ENCODE data around the gene HDLBP. TPM values are rescaled to one million over a fixed set of nuclear protein-coding genes. Genes with fewer than 3 reads are reported as not detected.
"Not testable (repeated sequence)": the region's sequence is repeated elsewhere in the genome, so short reads cannot be mapped to it uniquely, and the experiment has no call there.

Gene HDLBP
- total and polyA plus RNA-seq, 5 donors = 265 to 394 (median 373) TPM

DNA sequence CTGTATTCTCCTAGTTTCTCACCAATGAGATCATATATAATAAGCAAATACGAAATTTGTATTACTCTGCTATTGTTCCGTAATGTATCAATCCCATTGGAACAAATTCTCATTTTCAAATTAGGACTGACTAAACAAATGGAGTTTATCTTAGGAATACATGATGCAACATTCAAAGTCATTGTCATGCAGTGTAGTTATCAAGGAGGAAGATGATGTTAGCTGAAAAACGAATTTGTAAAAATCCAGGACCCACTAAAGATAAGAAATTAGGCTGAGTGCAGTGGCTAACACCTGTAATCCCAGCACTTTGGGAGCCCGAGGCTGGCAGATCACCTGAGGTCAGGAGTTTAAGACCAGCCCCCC, 15.1 kb upstream of the HDLBP start:
- Histone ChIP-seq H3K4me3 (ENCODE audit: low read length) (no peak overlapping the region), H3K27ac (ENCODE audit: low read length) (no peak overlapping the region), H3K9me3 (ENCODE audit: control insufficient read depth, low read length) (no peaks in the 10 kb centered on the region), H3K27me3 (ENCODE audit: control insufficient read depth, insufficient read depth) (no peaks in the 10 kb centered on the region), H3K4me1 (ENCODE audit: control insufficient read depth, insufficient read depth, low read length) (no peaks in the 10 kb centered on the region)
- intact Hi-C loops (cut with DNase I) = loop anchor here in 1 of 4 donors (10.0 kb wide), 1 partner anchor 106 kb away; no protein-coding TSS in a partner anchor
- 83% methylated on average over 4 of the region's 4 CpGs for WGBS
- no peak for DNase-seq
- ATAC-seq = no peak

DNA sequence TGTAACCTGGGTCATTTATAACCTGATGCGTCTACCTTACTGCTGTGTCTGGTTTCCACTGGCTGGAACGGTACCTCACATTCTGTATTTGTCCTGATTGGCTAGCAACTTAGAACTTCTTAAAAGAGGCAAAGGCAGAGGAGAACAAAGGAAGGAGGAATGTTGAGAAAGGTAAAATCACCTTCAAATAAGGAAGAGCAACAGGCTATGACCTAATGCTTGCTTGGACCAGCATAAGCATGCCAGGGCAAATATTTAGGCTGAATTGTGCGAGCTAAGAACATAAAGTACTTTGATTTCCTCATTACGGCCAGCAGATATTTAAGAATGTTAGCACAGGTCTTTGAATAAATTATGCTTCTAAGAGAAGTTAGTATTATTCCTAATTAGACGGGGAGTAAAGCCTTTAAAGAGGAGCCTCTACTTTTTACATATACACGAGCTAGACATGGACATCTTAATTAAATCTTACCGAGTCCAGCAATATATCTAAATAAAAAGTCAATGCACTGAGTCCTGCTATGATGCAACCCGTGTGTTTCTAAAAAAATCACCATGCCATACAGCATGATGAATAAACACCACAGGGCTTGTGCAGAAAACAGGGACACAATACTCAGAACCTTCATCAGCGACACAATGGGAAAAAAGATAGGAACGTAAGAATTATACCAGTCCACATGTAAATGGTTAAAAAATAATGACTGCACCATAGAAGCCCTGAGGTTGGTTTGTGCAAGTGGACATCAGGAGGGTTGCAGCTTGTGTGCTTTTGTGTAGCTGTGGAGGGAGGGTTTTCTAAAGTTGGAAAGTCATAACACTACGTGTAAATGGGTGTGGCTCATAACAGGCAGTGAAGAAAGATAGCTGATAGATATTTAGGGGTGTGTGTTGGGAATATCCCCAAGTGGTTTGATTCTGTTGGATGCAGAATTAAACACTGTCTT, 14.5 kb upstream of the HDLBP start:
- H3K4me1 ChIP-seq (ENCODE audit: control insufficient read depth, insufficient read depth, low read length) = no peaks in the 10 kb centered on the region
- no peak overlapping the region for H3K4me3 ChIP-seq (ENCODE audit: low read length)
- no peak for DNase-seq
- WGBS = 92% methylated on average over 11 of the region's 11 CpGs
- H3K27me3 ChIP-seq (ENCODE audit: control insufficient read depth, insufficient read depth) = no peaks in the 10 kb centered on the region
- H3K27ac ChIP-seq (ENCODE audit: low read length) = no peak overlapping the region
- intact Hi-C loops (cut with DNase I) = loop anchor here in 2 of 4 donors (10.0 kb wide), 2 partner anchors 65 to 105 kb away; no protein-coding TSS in a partner anchor
- no peaks in the 10 kb centered on the region for H3K9me3 ChIP-seq (ENCODE audit: control insufficient read depth, low read length)
- ATAC-seq = no peak

DNA sequence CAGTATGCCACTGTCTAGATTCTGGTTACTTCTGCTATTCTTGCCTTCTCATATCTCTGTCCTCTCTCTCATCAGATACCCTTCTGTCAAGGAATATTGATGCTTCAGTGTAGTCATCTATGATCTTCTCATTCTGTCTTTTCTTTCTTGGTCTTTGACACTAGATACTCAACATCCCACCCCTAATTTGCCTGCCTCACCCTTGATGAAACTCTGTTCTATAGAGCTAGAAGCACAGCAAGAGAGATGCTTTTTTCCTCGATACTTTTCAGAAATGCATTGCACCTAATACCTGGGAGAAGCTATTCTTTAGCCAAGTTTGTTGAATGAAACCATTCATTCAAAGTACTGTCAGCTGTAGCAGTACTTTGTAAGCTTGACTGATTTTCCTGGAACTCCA, 9.8 kb upstream of the HDLBP start:
- WGBS = 97% methylated on average over 1 of the region's 1 CpG

GRCh38 chr2:241324775-241325174, 9.3 kb upstream of the HDLBP start:
- Histone ChIP-seq H3K9me3 (ENCODE audit: control insufficient read depth, low read length) (no peaks in the 10 kb centered on the region), H3K27ac (ENCODE audit: low read length) (no peak overlapping the region), H3K27me3 (ENCODE audit: control insufficient read depth, insufficient read depth) (no peaks in the 10 kb centered on the region), H3K4me3 (ENCODE audit: low read length) (no peak overlapping the region), H3K4me1 (ENCODE audit: control insufficient read depth, insufficient read depth, low read length) (peaks cover 5% of the 10 kb centered on the region)
- DNase-seq (no peak), ATAC-seq (no peak)
- intact Hi-C loops (cut with DNase I) = loop anchor here in 1 of 4 donors (10.0 kb wide), 1 partner anchor 60 kb away; no protein-coding TSS in a partner anchor

More for the DNA sequence above, 9.8 kb upstream of the HDLBP start:
- Histone ChIP-seq H3K27me3 (ENCODE audit: control insufficient read depth, insufficient read depth) (no peaks in the 10 kb centered on the region), H3K27ac (ENCODE audit: low read length) (no peak overlapping the region), H3K4me1 (ENCODE audit: control insufficient read depth, insufficient read depth, low read length) (peaks cover 5% of the 10 kb centered on the region), H3K9me3 (ENCODE audit: control insufficient read depth, low read length) (no peaks in the 10 kb centered on the region), H3K4me3 (ENCODE audit: low read length) (no peak overlapping the region)
- no peak for DNase-seq
- ATAC-seq = no peak
- intact Hi-C loops (cut with DNase I) = loop anchor here in 1 of 4 donors (10.0 kb wide), 1 partner anchor 60 kb away; no protein-coding TSS in a partner anchor

- 63% methylated on average over 5 of the region's 5 CpGs for WGBS
- DNase-seq (no peak), ATAC-seq (no peak)
Measured at GRCh38 chr2:241323778-241324177, 8.3 kb upstream of the HDLBP start.

DNA sequence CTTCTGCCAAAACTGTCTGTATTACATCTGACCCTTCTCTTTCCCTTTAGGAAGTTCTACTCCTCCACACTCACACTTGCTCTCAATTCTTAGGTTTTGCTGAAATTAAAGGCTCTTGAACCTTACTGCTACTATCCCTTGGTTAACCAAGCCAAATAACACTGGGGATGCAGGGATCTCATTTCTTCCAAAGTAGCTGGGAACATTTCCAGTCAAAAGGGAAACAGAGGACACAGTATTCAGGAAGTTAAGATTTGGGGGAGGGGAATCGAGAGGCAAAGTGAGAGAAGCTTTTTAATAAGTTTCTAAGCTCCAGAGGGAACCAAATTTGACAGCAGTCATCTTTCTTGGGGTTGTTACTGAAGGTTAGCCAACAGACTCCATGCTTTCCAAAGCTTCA, 6.4 kb upstream of the HDLBP start:
- WGBS = 34% methylated on average over 1 of the region's 1 CpG
- Histone ChIP-seq H3K4me3 (ENCODE audit: low read length) (no peak overlapping the region), H3K27me3 (ENCODE audit: control insufficient read depth, insufficient read depth) (no peaks in the 10 kb centered on the region), H3K27ac (ENCODE audit: low read length) (no peak overlapping the region), H3K9me3 (ENCODE audit: control insufficient read depth, low read length) (no peaks in the 10 kb centered on the region), H3K4me1 (ENCODE audit: control insufficient read depth, insufficient read depth, low read length) (peaks cover 5% of the 10 kb centered on the region)
- ATAC-seq (no peak), DNase-seq (no peak)
- intact Hi-C loops (cut with DNase I) = loop anchor here in 1 of 4 donors (10.0 kb wide), 1 partner anchor 57 kb away; no protein-coding TSS in a partner anchor

More at GRCh38 chr2:241323778-241324177, 8.3 kb upstream of the HDLBP start:
- intact Hi-C loops (cut with DNase I) = loop anchor here in 1 of 4 donors (10.0 kb wide), 1 partner anchor 59 kb away; no protein-coding TSS in a partner anchor
- H3K4me3 ChIP-seq (ENCODE audit: low read length) = no peak overlapping the region
- peaks cover 5% of the 10 kb centered on the region for H3K4me1 ChIP-seq (ENCODE audit: control insufficient read depth, insufficient read depth, low read length)
- no peaks in the 10 kb centered on the region for H3K27me3 ChIP-seq (ENCODE audit: control insufficient read depth, insufficient read depth)
- H3K27ac ChIP-seq (ENCODE audit: low read length) = no peak overlapping the region
- H3K9me3 ChIP-seq (ENCODE audit: control insufficient read depth, low read length) = no peaks in the 10 kb centered on the region

- DNase-seq (no peak), ATAC-seq (no peak)
- H3K4me1 ChIP-seq (ENCODE audit: control insufficient read depth, insufficient read depth, low read length) = peaks cover 5% of the 10 kb centered on the region
- H3K27me3 ChIP-seq (ENCODE audit: control insufficient read depth, insufficient read depth) = no peaks in the 10 kb centered on the region
- no peak overlapping the region for H3K27ac ChIP-seq (ENCODE audit: low read length)
- H3K9me3 ChIP-seq (ENCODE audit: control insufficient read depth, low read length) = no peaks in the 10 kb centered on the region
- 47% methylated on average over 1 of the region's 1 CpG for WGBS
- no peak overlapping the region for H3K4me3 ChIP-seq (ENCODE audit: low read length)
- intact Hi-C loops (cut with DNase I) = loop anchor here in 1 of 4 donors (10.0 kb wide), 1 partner anchor 56 kb away; no protein-coding TSS in a partner anchor
Measured at GRCh38 chr2:241321033-241321432, 5.6 kb upstream of the HDLBP start.

DNA sequence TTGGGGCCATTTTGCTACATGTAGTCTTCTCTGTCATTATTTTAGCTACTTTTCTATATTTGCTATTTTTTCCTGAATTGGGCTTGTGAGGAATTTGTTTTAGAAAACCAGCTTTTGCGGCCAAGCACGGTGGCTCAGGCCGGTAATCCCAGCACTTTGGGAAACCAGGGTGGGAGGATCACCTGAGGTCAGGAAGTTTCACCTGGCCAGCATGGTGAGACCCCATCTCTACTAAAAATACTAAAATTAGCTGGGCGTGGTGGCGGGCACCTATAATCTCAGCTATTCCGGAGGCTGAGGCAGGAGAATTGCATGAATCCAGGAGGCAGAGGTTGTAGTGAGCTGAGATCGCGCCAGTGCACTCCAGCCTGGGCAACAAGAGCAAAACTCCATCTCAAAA, 4.9 kb upstream of the HDLBP start:
- intact Hi-C loops (cut with DNase I) = loop anchor here in 1 of 4 donors (10.0 kb wide), 1 partner anchor 56 kb away; no protein-coding TSS in a partner anchor
- WGBS = 92% methylated on average over 8 of the region's 8 CpGs
- H3K9me3 ChIP-seq (ENCODE audit: control insufficient read depth, low read length) = no peaks in the 10 kb centered on the region
- peaks cover 5% of the 10 kb centered on the region for H3K4me1 ChIP-seq (ENCODE audit: control insufficient read depth, insufficient read depth, low read length)
- H3K27me3 ChIP-seq (ENCODE audit: control insufficient read depth, insufficient read depth) = no peaks in the 10 kb centered on the region
- DNase-seq (peak in 1 of 3 donors; percentile 31), ATAC-seq (no peak)
- H3K4me3 ChIP-seq (ENCODE audit: low read length) = no peak overlapping the region
- no peak overlapping the region for H3K27ac ChIP-seq (ENCODE audit: low read length)

DNA sequence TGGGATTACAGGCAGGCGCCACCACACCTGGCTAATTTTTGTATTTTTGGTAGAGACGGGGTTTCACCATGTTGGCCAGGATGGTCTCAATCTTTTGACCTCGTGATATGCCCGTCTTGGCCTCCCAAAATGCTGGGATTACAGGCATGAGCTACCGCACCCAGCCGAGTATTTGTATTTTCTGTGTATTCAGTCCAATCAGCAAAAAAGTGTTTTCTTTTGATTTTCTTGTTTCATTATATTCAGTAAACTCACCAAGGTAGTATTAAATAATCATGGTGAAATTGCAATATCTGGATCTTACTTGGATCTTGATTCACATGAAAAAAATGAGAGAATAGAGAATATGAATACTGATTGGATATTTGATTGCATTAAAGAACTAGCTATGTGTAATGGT, 3.4 kb upstream of the HDLBP start:
- H3K9me3 ChIP-seq (ENCODE audit: control insufficient read depth, low read length); DNase-seq; H3K4me1 ChIP-seq (ENCODE audit: control insufficient read depth, insufficient read depth, low read length); H3K27ac ChIP-seq (ENCODE audit: low read length); H3K27me3 ChIP-seq (ENCODE audit: control insufficient read depth, insufficient read depth); ATAC-seq; H3K4me3 ChIP-seq (ENCODE audit: low read length): not testable (repeated sequence)
- intact Hi-C loops (cut with DNase I) = loop anchor here in 1 of 4 donors (5.0 kb wide), 1 partner anchor 47 kb away; no protein-coding TSS in a partner anchor
- 85% methylated on average over 6 of the region's 6 CpGs for WGBS

GRCh38 chr2:241317391-241317790, 1.9 kb upstream of the HDLBP start:
- no peak for DNase-seq
- no peak for ATAC-seq
- H3K4me1 ChIP-seq (ENCODE audit: control insufficient read depth, insufficient read depth, low read length) = peaks cover 5% of the 10 kb centered on the region
- no peaks in the 10 kb centered on the region for H3K27me3 ChIP-seq (ENCODE audit: control insufficient read depth, insufficient read depth)
- H3K9me3 ChIP-seq (ENCODE audit: control insufficient read depth, low read length) = no peaks in the 10 kb centered on the region
- no peak overlapping the region for H3K27ac ChIP-seq (ENCODE audit: low read length)
- peak overlapping the region; percentile 79 for H3K4me3 ChIP-seq (ENCODE audit: low read length)
- intact Hi-C loops (cut with DNase I) = loop anchor here in 1 of 4 donors (5.0 kb wide), 1 partner anchor 45 kb away; no protein-coding TSS in a partner anchor
- WGBS = 44% methylated on average over 4 of the region's 4 CpGs

GRCh38 chr2:241316825-241317224, 1.4 kb upstream of the HDLBP start:
- intact Hi-C loops (cut with DNase I) = loop anchor here in 1 of 4 donors (5.0 kb wide), 1 partner anchor 45 kb away; no protein-coding TSS in a partner anchor
- H3K4me3 ChIP-seq (ENCODE audit: low read length) = peak overlapping the region; percentile 79
- no peaks in the 10 kb centered on the region for H3K27me3 ChIP-seq (ENCODE audit: control insufficient read depth, insufficient read depth)
- peak overlapping the region; percentile 92 for H3K27ac ChIP-seq (ENCODE audit: low read length)
- 6% methylated on average over 4 of the region's 4 CpGs for WGBS
- no peaks in the 10 kb centered on the region for H3K9me3 ChIP-seq (ENCODE audit: control insufficient read depth, low read length)
- DNase-seq (no peak), ATAC-seq (no peak)
- H3K4me1 ChIP-seq (ENCODE audit: control insufficient read depth, insufficient read depth, low read length) = peaks cover 1% of the 10 kb centered on the region
